GM21528 (cell line): ENCODE measurements around the gene KIF1A.

ENCODE experiments used
- ATAC-seq: cut with Tn5 transposase; IDR thresholded peaks from one replicate; pipeline ENCODE4 v1.9.1; 2021; ENCODE audit warnings: mild to moderate bottlenecking, moderate library complexity; ENCODE audit not compliant: unreplicated experiment, low FRiP score

The KIF1A gene

GRCh38 chr2:240742602-240743095 is 77.4 kb downstream of the KIF1A start:
- no peak for ATAC-seq

- no peak for ATAC-seq
These were observed 78.9 kb downstream of the KIF1A start for GRCh38 chr2:240741091-240741490.

- no peak for ATAC-seq
These were observed 80.2 kb downstream of the KIF1A start for GRCh38 chr2:240739797-240740196.

GRCh38 chr2:240737958-240738357 is 82.1 kb downstream of the KIF1A start:
- ATAC-seq: no peak

- no peak for ATAC-seq
These were observed 82.5 kb downstream of the KIF1A start for GRCh38 chr2:240737512-240737911.

GRCh38 chr2:240736281-240737250 is 83.5 kb downstream of the KIF1A start:
- ATAC-seq: no peak

GRCh38 chr2:240735476-240735875 is 84.5 kb downstream of the KIF1A start:
- no peak for ATAC-seq

- no peak for ATAC-seq
These were observed 85.3 kb downstream of the KIF1A start for GRCh38 chr2:240734756-240735155.

GRCh38 chr2:240733803-240734495 is 86.1 kb downstream of the KIF1A start:
- no peak for ATAC-seq

GRCh38 chr2:240732911-240733622 is 87.0 kb downstream of the KIF1A start:
- ATAC-seq: no peak

- ATAC-seq: no peak
These were observed 87.8 kb downstream of the KIF1A start for GRCh38 chr2:240732184-240732583.

- no peak for ATAC-seq
These were observed 88.9 kb downstream of the KIF1A start for GRCh38 chr2:240731178-240731545.

- no peak for ATAC-seq
These were observed 89.4 kb downstream of the KIF1A start for GRCh38 chr2:240730501-240731177.

GRCh38 chr2:240728827-240729226 is 91.2 kb downstream of the KIF1A start:
- ATAC-seq: no peak

GRCh38 chr2:240728361-240728760 is 91.7 kb downstream of the KIF1A start:
- ATAC-seq: no peak

- no peak for ATAC-seq
These were observed 92.1 kb downstream of the KIF1A start for GRCh38 chr2:240727913-240728312.

GRCh38 chr2:240727439-240727838 is 92.6 kb downstream of the KIF1A start:
- ATAC-seq: no peak

- ATAC-seq: no peak
These were observed 93.1 kb downstream of the KIF1A start for GRCh38 chr2:240726876-240727275.

- ATAC-seq: no peak
These were observed 94.3 kb downstream of the KIF1A start for GRCh38 chr2:240725671-240726070.

- no peak for ATAC-seq
These were observed 94.8 kb downstream of the KIF1A start for GRCh38 chr2:240725266-240725665.
